GM23338 (cell line): ENCODE results near the gene CTNNAL1. TPM values are rescaled to one million over a fixed set of nuclear protein-coding genes. Genes with fewer than 3 reads are reported as not detected.

Source experiments
- ATAC-seq: fragments of 200-7000 bp; cut with Tn5 transposase; 3 replicates; pipeline ENCODE4 v1.9.1; 2020
- DNase-seq: peaks from one replicate; pipeline ENCODE4 v3.0.0-alpha.2; 2015; ENCODE audit warnings: low spot score
- H2AFZ ChIP-seq: fragments of 200-600 bp; sonication (generic); 2 replicates; pipeline ENCODE4 v1.8.0; 2016; ENCODE audit warnings: antibody characterized with exemption, mild to moderate bottlenecking, moderate library complexity
- H3F3A ChIP-seq: fragments of 200-600 bp; sonication (generic); replicated peaks from 2 replicates; pipeline ENCODE4 v1.8.0; 2017; ENCODE audit warnings: antibody characterized with exemption, mixed run types, low read depth
- H3K27ac ChIP-seq: fragments of 200-600 bp; sonication (generic); 2 replicates; pipeline ENCODE4 v1.6.1; 2016; ENCODE audit warnings: low read depth
- H3K27me3 ChIP-seq: fragments of 200-600 bp; sonication (generic); 2 replicates; pipeline ENCODE4 v1.8.0; 2016; ENCODE audit warnings: mild to moderate bottlenecking, mixed run types, moderate library complexity; ENCODE audit not compliant: insufficient read depth
- H3K36me3 ChIP-seq: fragments of 200-600 bp; sonication (generic); 2 replicates; pipeline ENCODE4 v1.8.0; 2016; ENCODE audit warnings: mild to moderate bottlenecking; ENCODE audit not compliant: insufficient read depth
- H3K4me1 ChIP-seq: fragments of 200-600 bp; sonication (generic); 2 replicates; pipeline ENCODE4 v1.8.0; 2016; ENCODE audit warnings: mild to moderate bottlenecking, moderate library complexity; ENCODE audit not compliant: insufficient read depth
- H3K4me2 ChIP-seq: fragments of 200-600 bp; sonication (generic); 2 replicates; pipeline ENCODE4 v1.7.1; 2017; ENCODE audit warnings: mixed run types
- H3K4me3 ChIP-seq: fragments of 200-600 bp; sonication (generic); 2 replicates; pipeline ENCODE4 v1.6.1; 2016; ENCODE audit warnings: mixed run types
- H3K79me2 ChIP-seq: fragments of 200-600 bp; sonication (generic); replicated peaks from 2 replicates; pipeline ENCODE4 v1.8.0; 2017; ENCODE audit warnings: mild to moderate bottlenecking; ENCODE audit not compliant: insufficient read depth
- H3K9me2 ChIP-seq: fragments of 200-600 bp; sonication (generic); 2 replicates; pipeline ENCODE4 v1.8.0; 2017; ENCODE audit not compliant: insufficient read depth
- H4K20me1 ChIP-seq: fragments of 200-600 bp; sonication (generic); replicated peaks from 2 replicates; pipeline ENCODE4 v1.8.0; 2017; ENCODE audit warnings: mild to moderate bottlenecking; ENCODE audit not compliant: insufficient read depth
- H3K27ac Mint-ChIP-seq: 2 replicates; pipeline ENCODE4 v1.8.0; 2020; ENCODE audit warnings: inconsistent platforms, mild to moderate bottlenecking, moderate library complexity, mixed read lengths
- H3K27me3 Mint-ChIP-seq: 3 replicates; pipeline ENCODE4 v1.8.0; 2022; ENCODE audit warnings: low read depth, mild to moderate bottlenecking, moderate library complexity, mixed read lengths, inconsistent platforms; ENCODE audit not compliant: insufficient read depth, poor library complexity
- H3K36me3 Mint-ChIP-seq: 3 replicates; pipeline ENCODE4 v1.8.0; 2021; ENCODE audit warnings: low read depth, mild to moderate bottlenecking, inconsistent platforms, moderate library complexity, mixed read lengths
- H3K4me1 Mint-ChIP-seq: 3 replicates; pipeline ENCODE4 v1.8.0; 2020; ENCODE audit warnings: mild to moderate bottlenecking, inconsistent platforms, mixed read lengths
- H3K4me3 Mint-ChIP-seq: 3 replicates; pipeline ENCODE4 v1.8.0; 2021; ENCODE audit warnings: moderate library complexity, mild to moderate bottlenecking, inconsistent platforms, mixed read lengths
- H3K9me3 Mint-ChIP-seq: 3 replicates; pipeline ENCODE4 v1.8.0; 2020; ENCODE audit warnings: moderate library complexity, mild to moderate bottlenecking, inconsistent platforms, mixed read lengths
- ETS1 ChIP-seq: IDR thresholded peaks from 2 replicates; pipeline ENCODE4 v1.6.1; 2016; ENCODE audit warnings: antibody characterized with exemption
- EZH2 ChIP-seq: fragments of 200-600 bp; sonication (generic); IDR thresholded peaks from one replicate; pipeline ENCODE4 v1.8.0; 2017; ENCODE audit warnings: antibody characterized with exemption, mild to moderate bottlenecking, low read depth; ENCODE audit not compliant: unreplicated experiment
- JUNB ChIP-seq: IDR thresholded peaks from one replicate; pipeline ENCODE4 v1.6.1; 2016; ENCODE audit warnings: antibody characterized with exemption; ENCODE audit not compliant: unreplicated experiment
- NANOG ChIP-seq: IDR thresholded peaks from 2 replicates; pipeline ENCODE4 v1.6.1; 2016; ENCODE audit warnings: antibody characterized with exemption, borderline replicate concordance
- POLR2AphosphoS5 ChIP-seq: IDR thresholded peaks from 2 replicates; pipeline ENCODE4 v1.6.1; 2016; ENCODE audit warnings: antibody characterized with exemption, low read depth
- REST ChIP-seq: IDR thresholded peaks from one replicate; pipeline ENCODE4 v1.6.1; 2018; ENCODE audit warnings: antibody characterized with exemption; ENCODE audit not compliant: unreplicated experiment
- ZNF331 ChIP-seq: fragments of 250-450 bp; sonication (Bioruptor Pico); IDR thresholded peaks from 2 replicates; pipeline ENCODE4 v1.5.0; 2020; ENCODE audit warnings: low read depth, mild to moderate bottlenecking, moderate library complexity
- ZNF462 ChIP-seq: fragments of 250-450 bp; sonication (Bioruptor Pico); IDR thresholded peaks from 2 replicates; pipeline ENCODE4 v1.5.0; 2020; ENCODE audit warnings: mild to moderate bottlenecking, moderate library complexity
- polyA plus RNA-seq: library from polyadenylated mRNA; unstranded; fragments of >200 nt; fragmentation: Nextera tagmentation; extraction: Ambion mirVana; gene quantifications from 2 replicates; pipeline ENCODE4 v1.2.1, GENCODE V29; 2016
- total RNA-seq: library from RNA; depleted of rRNA; stranded (reverse); fragments of >200 nt; shearing (Covaris generic); gene quantifications from 2 replicates; pipeline ENCODE4 v1.2.3, GENCODE V29; 2014

The CTNNAL1 gene
- total and polyA plus RNA-seq, 2 experiments from 2014 or later, result 63.0 to 211 TPM

- Mint-ChIP-seq H3K36me3 (peaks cover 27% of the 10 kb centered on the region), H3K4me1 (no peaks in the 10 kb centered on the region)
Observed at GRCh38 chr9:108973895-108974294, 39.4 kb downstream of the CTNNAL1 start.

More at GRCh38 chr9:108973895-108974294, 39.4 kb downstream of the CTNNAL1 start:
- no peak for ATAC-seq
- no peak overlapping the region for H2AFZ ChIP-seq
- Mint-ChIP-seq H3K27me3 (no peaks in the 10 kb centered on the region), H3K27ac (no peak overlapping the region), H3K4me3 (no peak overlapping the region), H3K9me3 (no peaks in the 10 kb centered on the region)
- no peak overlapping the region for H3K4me3 ChIP-seq
- DNase-seq, result no peak
- H3K27ac ChIP-seq, result no peak overlapping the region
- H4K20me1 ChIP-seq, result no peaks in the 10 kb centered on the region
- no peak overlapping the region for H3K4me2 ChIP-seq
- peaks cover 8% of the 10 kb centered on the region for H3K36me3 ChIP-seq
- no peaks in the 10 kb centered on the region for H3K4me1 ChIP-seq
- no peaks in the 10 kb centered on the region for H3K9me2 ChIP-seq
- TF ChIP-seq ZNF331 (CRISPR knock-in tag), result no peak
- TF ChIP-seq ETS1, result no peak
- no peak for TF ChIP-seq ZNF462 (CRISPR knock-in tag)
- no peak for TF ChIP-seq JUNB
- TF ChIP-seq NANOG, result no peak
- TF ChIP-seq POLR2AphosphoS5, result no peak
- no peak for TF ChIP-seq EZH2
- no peak for TF ChIP-seq REST
- H3K27me3 ChIP-seq, result no peaks in the 10 kb centered on the region
- H3K79me2 ChIP-seq, result no peaks in the 10 kb centered on the region
- H3F3A ChIP-seq, result no peaks in the 10 kb centered on the region
